A549 treated with DMSO at 1 μM for 4 hours (cell line): ENCODE data around the gene KIF5A. TPM values are rescaled to one million over a fixed set of nuclear protein-coding genes. Genes with fewer than 3 reads are reported as not detected.

ENCODE experiments used
- total RNA-seq: library from RNA; stranded (reverse); fragments of 200-300 nt; extraction: Qiagen RNA extraction; gene quantifications from 5 replicates; pipeline ENCODE4 v1.2.3, GENCODE V29; 2022; ENCODE audit warnings: low read depth

The KIF5A gene
- total RNA-seq = 0.18 to 0.30 TPM (median 0.21 TPM) in 5 replicates

GRCh38 chr12:57549909-57550640 is at the start of gene KIF5A:
Gene KIF5A, plus strand, starts transcription at chr12:57550044. Its CDS starts 228 bp downstream, at chr12:57550272.

DNA sequence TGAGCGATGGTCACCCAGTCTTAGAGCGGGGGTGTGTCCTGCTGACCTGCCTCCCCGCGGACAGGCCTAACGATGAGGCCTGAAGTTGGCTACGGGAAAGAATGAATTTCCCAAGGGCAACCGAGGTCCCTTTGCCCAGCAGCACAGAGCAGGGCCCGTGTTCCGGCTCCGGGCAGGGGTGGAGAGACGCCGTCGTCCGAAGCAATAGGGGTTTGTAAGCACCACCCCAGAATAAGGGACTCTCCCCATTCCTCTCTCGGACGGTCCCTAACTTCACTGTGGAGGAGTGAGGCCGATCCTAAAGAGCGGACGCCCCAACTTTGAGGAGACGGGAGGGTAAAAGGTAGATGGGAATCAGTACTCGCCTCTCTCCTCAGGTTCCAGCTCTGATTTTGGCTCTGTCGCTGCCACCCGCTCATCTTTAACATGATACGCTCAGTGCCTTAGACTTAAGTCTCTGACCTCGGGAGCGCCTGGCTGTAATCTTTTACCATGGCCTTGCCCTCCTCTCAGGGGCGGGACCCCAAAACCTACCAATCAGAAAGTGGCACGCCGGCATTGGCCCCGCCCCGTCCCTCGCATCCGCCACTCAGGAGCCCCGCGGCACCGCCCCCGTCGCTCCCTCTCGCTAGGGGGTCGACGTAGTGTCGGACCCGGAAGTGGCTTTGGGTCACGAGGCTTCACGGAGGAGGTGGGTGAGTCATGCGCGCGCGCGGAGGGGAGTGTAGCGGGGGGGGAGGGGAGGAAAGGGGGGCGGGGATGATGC is 29.6 kb upstream of the KIF5A start, which contains the start of gene DDIT3:
Gene DDIT3 (minus strand): TSS at position 462 of the 766 bp plus-strand sequence. CDS start 3,108 bp downstream, outside the sequence.

DNA sequence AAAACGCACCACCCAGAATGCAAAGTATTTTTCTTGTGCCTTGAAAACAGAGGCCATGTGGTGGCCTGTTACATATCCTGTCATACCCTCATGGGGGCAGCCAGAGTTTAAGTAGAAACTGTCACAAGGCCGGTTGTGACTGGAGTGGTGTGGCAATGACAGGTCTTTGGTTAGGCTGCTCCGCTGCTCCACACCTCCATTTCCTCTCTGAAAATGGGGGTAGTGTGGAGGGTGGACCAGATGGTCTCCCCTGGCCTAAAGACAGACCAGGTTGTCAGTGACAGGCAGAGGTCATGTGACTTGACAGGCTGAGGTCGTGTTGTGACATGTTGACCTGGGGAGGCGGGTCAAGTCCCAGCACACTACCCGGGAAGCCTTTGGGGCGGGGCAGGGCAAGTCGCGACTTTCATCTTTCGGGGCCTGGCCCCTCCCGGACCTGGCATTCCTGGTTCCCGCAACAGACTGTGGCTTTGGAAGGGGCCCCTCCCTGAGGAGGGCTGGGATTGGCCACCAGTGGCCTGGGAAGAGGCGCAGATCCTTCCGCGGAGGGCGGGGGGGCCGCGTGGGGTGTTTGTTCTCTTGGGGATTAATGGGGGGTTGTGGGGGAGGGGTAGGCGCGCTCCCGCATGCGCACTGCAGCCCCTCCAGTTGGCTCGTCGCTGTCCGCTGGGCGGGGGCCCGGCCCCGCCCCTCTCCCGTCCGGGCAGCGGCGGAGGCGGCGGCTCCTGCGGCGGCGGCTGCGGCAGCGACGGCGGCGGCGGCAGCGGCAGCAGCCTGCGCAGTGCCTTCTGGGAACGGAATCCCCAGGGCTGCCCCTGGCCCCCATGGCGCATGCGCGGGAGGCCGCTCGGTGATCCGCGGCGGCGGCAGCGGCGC is 27.6 kb upstream of the KIF5A start, which contains the start of gene MBD6:
Gene MBD6 (plus strand): TSS at position 814 of the 876 bp plus-strand sequence. CDS start 1,480 bp downstream, outside the sequence.

DNA sequence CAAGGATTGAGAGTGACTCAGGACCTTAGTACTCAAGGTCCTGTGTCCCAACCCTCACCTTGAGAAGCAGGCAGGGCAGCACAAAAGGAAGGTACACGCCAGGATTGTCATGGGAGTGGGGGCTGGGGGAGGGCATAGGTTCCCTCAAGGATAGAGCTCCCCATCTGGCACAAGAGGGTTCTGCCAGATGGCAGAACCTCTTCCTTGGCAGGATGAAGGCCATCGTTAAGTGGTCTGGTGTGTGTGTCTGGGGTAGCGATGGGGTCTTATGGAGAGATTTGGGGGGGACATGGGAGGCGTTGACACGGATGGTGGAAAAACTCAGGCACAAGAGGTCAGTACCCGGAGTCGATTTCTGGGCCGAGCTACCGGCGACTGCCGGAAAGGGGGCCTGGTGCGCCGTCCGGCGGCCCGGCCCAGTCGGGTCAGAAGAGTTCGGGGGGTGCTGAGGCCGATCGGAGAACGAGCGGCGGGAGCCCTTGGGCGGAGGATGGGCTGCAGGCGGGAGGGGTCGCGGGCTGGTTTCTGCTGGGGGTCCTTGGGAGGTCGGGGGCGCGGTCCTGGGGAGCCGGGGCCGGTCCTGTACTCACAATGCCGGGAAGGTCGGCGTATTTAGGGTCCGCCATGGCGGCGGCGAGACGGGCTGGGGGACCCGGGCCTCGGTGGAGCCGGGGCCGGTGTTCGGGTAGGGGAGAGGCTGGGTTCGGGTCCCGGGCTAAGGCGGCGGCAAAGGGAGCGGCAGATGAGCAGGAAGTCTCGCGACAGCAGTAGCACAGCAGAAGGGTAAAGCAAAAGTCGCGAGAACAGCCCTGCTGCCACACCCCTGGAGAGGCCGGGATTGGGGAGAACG is 3.2 kb upstream of the KIF5A start, which contains the start of gene DCTN2:
Gene DCTN2 (minus strand): TSS at position 755 of the 850 bp plus-strand sequence. CDS start 129 bp downstream, at position 626.

DNA sequence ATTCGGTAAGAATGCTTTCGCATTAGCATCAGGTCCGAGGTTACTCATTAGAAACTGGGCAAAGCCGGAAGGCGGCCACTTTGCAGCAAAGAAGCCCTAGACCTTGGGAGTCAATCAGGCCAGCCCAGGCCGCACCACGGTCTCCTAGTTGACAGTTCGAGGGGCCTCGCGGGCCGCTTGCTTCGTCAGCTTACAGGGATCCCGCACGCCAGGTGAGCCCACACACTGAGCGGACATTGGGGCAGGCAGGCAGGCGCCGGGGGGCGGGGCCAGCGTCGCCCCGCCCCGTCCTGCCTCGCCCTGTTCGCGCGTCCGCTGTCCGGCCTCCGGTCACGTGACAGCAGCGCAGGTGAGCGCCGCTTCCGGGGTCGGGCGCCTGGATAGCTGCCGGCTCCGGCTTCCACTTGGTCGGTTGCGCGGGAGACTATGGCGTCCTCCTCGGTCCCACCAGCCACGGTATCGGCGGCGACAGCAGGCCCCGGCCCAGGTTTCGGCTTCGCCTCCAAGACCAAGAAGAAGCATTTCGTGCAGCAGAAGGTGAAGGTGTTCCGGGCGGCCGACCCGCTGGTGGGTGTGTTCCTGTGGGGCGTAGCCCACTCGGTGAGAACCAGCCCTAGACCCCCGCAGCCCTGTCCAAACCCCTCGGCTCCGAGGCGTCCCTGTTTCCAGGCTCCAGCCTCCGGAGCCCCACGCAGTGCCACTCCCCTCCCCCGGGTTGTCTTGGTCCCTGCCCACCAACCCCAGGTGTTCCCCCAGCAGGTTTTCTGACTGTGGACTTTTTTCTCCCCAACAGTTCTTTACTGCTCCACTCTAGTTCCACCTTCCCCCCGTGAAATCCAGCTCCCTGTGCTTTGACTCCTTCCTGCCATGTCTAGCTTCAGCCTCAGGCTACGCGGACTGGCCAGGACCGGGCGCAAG is 41.3 kb downstream of the KIF5A start, which contains the start of gene PIP4K2C:
Gene PIP4K2C (plus strand): TSS at position 329 of the 918 bp plus-strand sequence. CDS start 98 bp downstream, at position 427.

GRCh38 chr12:57604454-57604991 is 54.7 kb downstream of the KIF5A start, which contains the start of gene DTX3:
Gene DTX3, plus strand, starts transcription at chr12:57604824. Its CDS starts 1,694 bp downstream, at chr12:57606518.

DNA sequence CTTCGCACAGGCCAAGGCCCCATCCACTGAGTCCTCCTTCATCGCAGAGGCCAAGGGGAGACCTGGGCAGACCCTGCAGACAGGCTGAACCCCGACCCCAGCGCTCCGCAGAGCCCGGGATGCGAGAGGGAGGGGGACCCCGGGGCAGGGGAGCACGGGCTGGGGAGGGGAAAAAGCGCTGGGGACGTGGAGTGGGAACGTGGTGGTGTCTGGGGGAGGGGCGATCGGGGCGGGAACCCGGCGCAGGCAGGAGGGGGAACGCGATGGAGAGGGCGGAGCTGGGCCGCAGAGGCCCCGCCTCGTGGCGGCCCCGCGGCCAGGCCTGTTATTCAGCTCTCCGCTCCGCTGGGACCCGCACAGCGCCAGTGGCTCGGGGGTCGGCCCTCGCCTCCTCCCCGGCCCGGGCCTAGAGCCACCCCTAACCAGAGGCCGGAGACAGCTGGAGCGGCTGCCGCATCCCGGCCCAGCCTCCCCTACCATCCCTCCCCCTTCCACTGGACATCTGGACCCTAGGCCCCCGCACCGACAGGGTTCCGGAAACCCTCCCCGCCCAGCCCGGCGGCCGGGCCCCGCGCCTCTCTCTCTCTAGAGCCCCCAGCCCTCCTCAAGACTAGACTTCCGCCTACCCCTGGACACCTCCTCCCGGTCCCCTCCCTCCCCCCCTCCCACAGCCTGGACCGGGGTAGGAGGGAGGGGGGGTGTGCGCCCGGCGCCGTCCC is 61.4 kb downstream of the KIF5A start, which contains the start of gene ARHGEF25:
Gene ARHGEF25 (plus strand): TSS at position 328 of the 719 bp plus-strand sequence. CDS start 460 bp downstream, outside the sequence.

GRCh38 chr12:57632958-57633840 is 83.4 kb downstream of the KIF5A start, which contains the start of gene B4GALNT1:
Gene B4GALNT1, minus strand, starts transcription at chr12:57633201. Its CDS starts 1,069 bp downstream, at chr12:57632132.

Other genes starting within 250 kb of the KIF5A start
- gene R3HDM2, start 119.0 kb upstream of the KIF5A start, total RNA-seq = 8.7 to 11.4 TPM (median 10.0 TPM) in 5 replicates
- not detected in 5 replicates for gene INHBC, start 115.3 kb upstream of the KIF5A start, total RNA-seq
- gene INHBE, start 94.7 kb upstream of the KIF5A start, total RNA-seq = 0.07 to 0.22 TPM (median 0.15 TPM) in 4 of 5 replicates, not detected in the other
- gene GLI1, start 90.3 kb upstream of the KIF5A start, total RNA-seq = 9.3 to 13.8 TPM (median 11.2 TPM) in 5 replicates
- gene ARHGAP9, start 70.2 kb upstream of the KIF5A start, total RNA-seq = 0.11 to 0.69 TPM (median 0.43 TPM) in 5 replicates
- gene MARS1, start 62.0 kb upstream of the KIF5A start, total RNA-seq = 134 to 275 TPM (median 156 TPM) in 5 replicates
- 26.2 to 39.6 TPM (median 33.3 TPM) in 5 replicates for gene DDIT3, start 29.5 kb upstream of the KIF5A start, total RNA-seq
- gene MBD6, start 27.2 kb upstream of the KIF5A start, total RNA-seq = 24.5 to 31.9 TPM (median 28.6 TPM) in 5 replicates
- gene DCTN2, start 2.9 kb upstream of the KIF5A start, total RNA-seq = 103 to 160 TPM (median 117 TPM) in 5 replicates
- 40.0 to 50.3 TPM (median 42.2 TPM) in 5 replicates for gene PIP4K2C, start 41.1 kb downstream of the KIF5A start, total RNA-seq
- gene DTX3, start 54.8 kb downstream of the KIF5A start, total RNA-seq = 17.1 to 19.8 TPM (median 17.7 TPM) in 5 replicates
- 5.6 to 6.9 TPM (median 6.1 TPM) in 5 replicates for gene ARHGEF25, start 61.4 kb downstream of the KIF5A start, total RNA-seq
- gene B4GALNT1, start 83.2 kb downstream of the KIF5A start, total RNA-seq = 34.2 to 52.4 TPM (median 46.8 TPM) in 5 replicates
- gene OS9, start 144.1 kb downstream of the KIF5A start, total RNA-seq = 112 to 120 TPM (median 115 TPM) in 5 replicates
- gene AGAP2, start 188.7 kb downstream of the KIF5A start, total RNA-seq = 0.06 to 0.17 TPM (median 0.13 TPM) in 5 replicates
- gene TSPAN31, start 195.0 kb downstream of the KIF5A start, total RNA-seq = 15.5 to 19.6 TPM (median 18.9 TPM) in 5 replicates
- gene CDK4, start 202.3 kb downstream of the KIF5A start, total RNA-seq = 245 to 308 TPM (median 257 TPM) in 5 replicates
- gene MARCHF9, start 205.1 kb downstream of the KIF5A start, total RNA-seq = 4.9 to 7.8 TPM (median 7.3 TPM) in 5 replicates
- gene CYP27B1, start 217.0 kb downstream of the KIF5A start, total RNA-seq = 2.0 to 4.0 TPM (median 2.2 TPM) in 5 replicates
- gene METTL1, start 222.1 kb downstream of the KIF5A start, total RNA-seq = 52.8 to 58.9 TPM (median 56.8 TPM) in 5 replicates
- 6.0 to 6.8 TPM (median 6.5 TPM) in 5 replicates for gene EEF1AKMT3, start 222.6 kb downstream of the KIF5A start, total RNA-seq
- 71.8 to 78.2 TPM (median 76.6 TPM) in 5 replicates for gene TSFM, start 232.7 kb downstream of the KIF5A start, total RNA-seq